ENCODE data around the gene FAM221A. TPM values are rescaled to one million over a fixed set of nuclear protein-coding genes. Genes with fewer than 3 reads are reported as not detected.

The FAM221A gene
- polyA plus RNA-seq, 1 donor from 2014 or later = 11.3 TPM

DNA sequence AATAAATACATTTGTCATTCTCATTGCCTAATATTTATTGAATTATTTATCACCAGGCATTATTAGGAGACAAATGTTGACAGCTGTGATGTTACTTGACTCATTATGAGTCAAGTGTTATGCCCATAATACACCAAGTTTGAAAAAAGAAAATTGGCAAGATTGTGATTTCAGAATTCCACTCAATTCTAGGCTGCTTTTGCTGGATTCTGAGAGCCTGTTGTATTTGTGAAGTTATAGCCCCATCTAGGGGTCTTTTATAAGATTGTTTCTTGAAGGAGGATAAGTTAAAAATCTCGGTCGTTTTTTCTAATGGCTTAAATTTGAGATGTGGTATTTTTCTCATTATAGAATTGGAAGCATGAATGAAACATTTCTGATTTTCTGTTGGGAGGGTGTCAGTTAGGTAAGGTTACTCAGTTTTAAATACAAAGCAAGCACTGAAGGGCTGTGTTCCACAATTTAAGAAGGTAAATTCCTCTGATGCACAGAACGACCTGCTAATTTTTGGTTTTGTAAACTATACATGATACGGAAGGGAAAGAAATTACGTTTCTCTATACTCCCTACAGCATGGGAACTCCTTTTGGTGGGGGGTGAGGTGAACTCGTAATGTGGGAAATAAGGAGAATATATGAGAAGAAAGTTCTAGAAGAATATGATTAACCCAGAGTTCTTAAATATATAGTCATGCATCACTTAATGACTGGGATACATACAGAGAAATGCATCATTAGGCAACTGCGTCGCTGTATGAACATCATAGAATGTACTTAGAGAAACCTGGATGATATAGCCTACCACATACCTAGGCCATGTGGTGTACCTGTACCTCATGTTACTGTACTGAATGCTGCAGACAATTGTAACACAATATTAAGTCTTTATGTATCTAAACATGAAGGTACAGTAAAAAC, 32.6 kb downstream of the FAM221A start:
- Histone ChIP-seq H3F3A (ENCODE audit: insufficient read depth, low read length, poor library complexity, severe bottlenecking) (no peaks in the 10 kb centered on the region), H3K4me3 (ENCODE audit: low read length) (no peak overlapping the region), H3K36me3 (ENCODE audit: insufficient read depth, low read length) (no peaks in the 10 kb centered on the region), H3K4me2 (ENCODE audit: low read length) (no peak overlapping the region), H3K27me3 (ENCODE audit: insufficient read depth, low read depth, low read length) (no peaks in the 10 kb centered on the region), H3K9ac (ENCODE audit: low read length) (no peak overlapping the region), H3K9me2 (ENCODE audit: insufficient read depth, low read length) (no peaks in the 10 kb centered on the region), H3K27ac (ENCODE audit: low read length) (no peak overlapping the region), H4K20me1 (ENCODE audit: insufficient read depth) (no peaks in the 10 kb centered on the region), H3K9me3 (ENCODE audit: low read length) (no peaks in the 10 kb centered on the region), H3K79me2 (replicated peaks; ENCODE audit: insufficient read depth, low read length) (no peaks in the 10 kb centered on the region), H2AFZ (ENCODE audit: low read depth, low read length) (no peak overlapping the region)
- TF ChIP-seq, protein P1, sequence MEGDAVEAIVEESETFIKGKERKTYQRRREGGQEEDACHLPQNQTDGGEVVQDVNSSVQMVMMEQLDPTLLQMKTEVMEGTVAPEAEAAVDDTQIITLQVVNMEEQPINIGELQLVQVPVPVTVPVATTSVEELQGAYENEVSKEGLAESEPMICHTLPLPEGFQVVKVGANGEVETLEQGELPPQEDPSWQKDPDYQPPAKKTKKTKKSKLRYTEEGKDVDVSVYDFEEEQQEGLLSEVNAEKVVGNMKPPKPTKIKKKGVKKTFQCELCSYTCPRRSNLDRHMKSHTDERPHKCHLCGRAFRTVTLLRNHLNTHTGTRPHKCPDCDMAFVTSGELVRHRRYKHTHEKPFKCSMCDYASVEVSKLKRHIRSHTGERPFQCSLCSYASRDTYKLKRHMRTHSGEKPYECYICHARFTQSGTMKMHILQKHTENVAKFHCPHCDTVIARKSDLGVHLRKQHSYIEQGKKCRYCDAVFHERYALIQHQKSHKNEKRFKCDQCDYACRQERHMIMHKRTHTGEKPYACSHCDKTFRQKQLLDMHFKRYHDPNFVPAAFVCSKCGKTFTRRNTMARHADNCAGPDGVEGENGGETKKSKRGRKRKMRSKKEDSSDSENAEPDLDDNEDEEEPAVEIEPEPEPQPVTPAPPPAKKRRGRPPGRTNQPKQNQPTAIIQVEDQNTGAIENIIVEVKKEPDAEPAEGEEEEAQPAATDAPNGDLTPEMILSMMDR (IDR thresholded peaks at IDR 0.05; ENCODE audit: poor library complexity, severe bottlenecking) = peak; percentile 87
- TF ChIP-seq POLR2AphosphoS5 (IDR thresholded peaks at IDR 0.05) (no peak), RAD21 (conservative IDR thresholded peaks at IDR 0.05) (peak; percentile 95), SMC3 (conservative IDR thresholded peaks at IDR 0.05; ENCODE audit: poor library complexity) (peak; percentile 94), EP300 (conservative IDR thresholded peaks at IDR 0.05; ENCODE audit: poor library complexity, severe bottlenecking) (no peak), EZH2 (IDR thresholded peaks at IDR 0.05; ENCODE audit: borderline replicate concordance, insufficient read depth, low read length, poor library complexity, severe bottlenecking) (no peak)

- H3K9me3 ChIP-seq (ENCODE audit: low read length) = no peaks in the 10 kb centered on the region
- H3K9ac ChIP-seq (ENCODE audit: low read length) = no peak overlapping the region
- no peak overlapping the region for H2AFZ ChIP-seq (ENCODE audit: low read depth, low read length)
- no peaks in the 10 kb centered on the region for H4K20me1 ChIP-seq (ENCODE audit: insufficient read depth)
- H3F3A ChIP-seq (ENCODE audit: insufficient read depth, low read length, poor library complexity, severe bottlenecking) = no peaks in the 10 kb centered on the region
- H3K79me2 ChIP-seq (replicated peaks; ENCODE audit: insufficient read depth, low read length) = no peaks in the 10 kb centered on the region
- H3K27ac ChIP-seq (ENCODE audit: low read length) = no peak overlapping the region
- no peaks in the 10 kb centered on the region for H3K9me2 ChIP-seq (ENCODE audit: insufficient read depth, low read length)
- no peaks in the 10 kb centered on the region for H3K36me3 ChIP-seq (ENCODE audit: insufficient read depth, low read length)
- TF ChIP-seq RAD21 (conservative IDR thresholded peaks at IDR 0.05) (no peak), EZH2 (IDR thresholded peaks at IDR 0.05; ENCODE audit: borderline replicate concordance, insufficient read depth, low read length, poor library complexity, severe bottlenecking) (no peak), REST (IDR thresholded peaks at IDR 0.05; ENCODE audit: borderline replicate concordance) (no peak), POLR2AphosphoS5 (IDR thresholded peaks at IDR 0.05) (no peak), SMC3 (conservative IDR thresholded peaks at IDR 0.05; ENCODE audit: poor library complexity) (no peak)
- TF ChIP-seq, protein P1 (IDR thresholded peaks at IDR 0.05; ENCODE audit: poor library complexity, severe bottlenecking) = no peak
- H3K27me3 ChIP-seq (ENCODE audit: insufficient read depth, low read depth, low read length) = no peaks in the 10 kb centered on the region
- no peak overlapping the region for H3K4me3 ChIP-seq (ENCODE audit: low read length)
- H3K4me2 ChIP-seq (ENCODE audit: low read length) = no peak overlapping the region
Observed at GRCh38 chr7:23713285-23714149, 33.5 kb downstream of the FAM221A start.

Measured in neural cell (in vitro differentiated cells).